Osteocyte (in vitro differentiated cells): ENCODE measurements around the gene CACNA2D3. TPM values are rescaled to one million over a fixed set of nuclear protein-coding genes. Genes with fewer than 3 reads are reported as not detected.

Experiments used
- DNase-seq: peaks from one replicate; pipeline ENCODE4 v3.0.0; 2021; ENCODE audit warnings: mixed read lengths; ENCODE audit not compliant: unreplicated experiment; ENCODE audit errors: extremely low spot score
- H3K27ac Mint-ChIP-seq: one replicate; pipeline ENCODE4 v1.8.0; 2021; ENCODE audit warnings: mild to moderate bottlenecking, mixed read lengths; ENCODE audit not compliant: unreplicated experiment
- H3K27me3 Mint-ChIP-seq: one replicate; pipeline ENCODE4 v1.8.0; 2021; ENCODE audit warnings: mixed read lengths; ENCODE audit not compliant: unreplicated experiment
- H3K36me3 Mint-ChIP-seq: one replicate; pipeline ENCODE4 v1.8.0; 2021; ENCODE audit warnings: mixed read lengths; ENCODE audit not compliant: unreplicated experiment
- H3K4me1 Mint-ChIP-seq: one replicate; pipeline ENCODE4 v1.8.0; 2021; ENCODE audit warnings: mixed read lengths; ENCODE audit not compliant: unreplicated experiment
- H3K4me3 Mint-ChIP-seq: one replicate; pipeline ENCODE4 v1.8.0; 2021; ENCODE audit warnings: mild to moderate bottlenecking, moderate library complexity, mixed read lengths; ENCODE audit not compliant: unreplicated experiment
- H3K9me3 Mint-ChIP-seq: one replicate; pipeline ENCODE4 v1.8.0; 2021; ENCODE audit warnings: mixed read lengths; ENCODE audit not compliant: unreplicated experiment
- CTCF ChIP-seq: fragments of 200-600 bp; sonication (generic); IDR thresholded peaks from 2 replicates; pipeline ENCODE4 v1.5.0; 2021; ENCODE audit warnings: antibody characterized with exemption, mild to moderate bottlenecking, moderate library complexity
- total RNA-seq: library from RNA; stranded (reverse); gene quantifications from 2 replicates; pipeline ENCODE4 v1.2.1, GENCODE V29; 2021

The CACNA2D3 gene
- total RNA-seq, 1 donor from 2014 or later = 0.46 TPM

GRCh38 chr3:54999159-54999558, 876.8 kb downstream of the CACNA2D3 start:
- Mint-ChIP-seq H3K4me1 (peaks cover 19% of the 10 kb centered on the region), H3K27me3 (no peaks in the 10 kb centered on the region), H3K36me3 (no peaks in the 10 kb centered on the region), H3K27ac (peak overlapping the region; percentile 66), H3K4me3 (no peak overlapping the region), H3K9me3 (no peaks in the 10 kb centered on the region)
- DNase-seq = no peak
- TF ChIP-seq CTCF = peak; percentile 60

- Mint-ChIP-seq H3K27me3 (no peaks in the 10 kb centered on the region), H3K4me1 (peaks cover 19% of the 10 kb centered on the region), H3K9me3 (no peaks in the 10 kb centered on the region), H3K36me3 (no peaks in the 10 kb centered on the region), H3K27ac (peak overlapping the region; percentile 66), H3K4me3 (no peak overlapping the region)
- no peak for TF ChIP-seq CTCF
- DNase-seq = no peak
Measured at GRCh38 chr3:54999811-55000210, 877.5 kb downstream of the CACNA2D3 start.

- Mint-ChIP-seq H3K4me3 (no peak overlapping the region), H3K27ac (peak overlapping the region; percentile 18), H3K9me3 (no peaks in the 10 kb centered on the region)
Measured at GRCh38 chr3:55000546-55000945, 878.2 kb downstream of the CACNA2D3 start.

GRCh38 chr3:55000953-55001352, 878.6 kb downstream of the CACNA2D3 start:
- Mint-ChIP-seq H3K36me3 (no peaks in the 10 kb centered on the region), H3K4me1 (peaks cover 19% of the 10 kb centered on the region), H3K27me3 (no peaks in the 10 kb centered on the region), H3K4me3 (no peak overlapping the region), H3K9me3 (no peaks in the 10 kb centered on the region), H3K27ac (peak overlapping the region; percentile 18)
- no peak for TF ChIP-seq CTCF
- no peak for DNase-seq

More at GRCh38 chr3:55000546-55000945, 878.2 kb downstream of the CACNA2D3 start:
- TF ChIP-seq CTCF = no peak
- Mint-ChIP-seq H3K36me3 (no peaks in the 10 kb centered on the region), H3K27me3 (no peaks in the 10 kb centered on the region), H3K4me1 (peaks cover 19% of the 10 kb centered on the region)
- no peak for DNase-seq

DNA sequence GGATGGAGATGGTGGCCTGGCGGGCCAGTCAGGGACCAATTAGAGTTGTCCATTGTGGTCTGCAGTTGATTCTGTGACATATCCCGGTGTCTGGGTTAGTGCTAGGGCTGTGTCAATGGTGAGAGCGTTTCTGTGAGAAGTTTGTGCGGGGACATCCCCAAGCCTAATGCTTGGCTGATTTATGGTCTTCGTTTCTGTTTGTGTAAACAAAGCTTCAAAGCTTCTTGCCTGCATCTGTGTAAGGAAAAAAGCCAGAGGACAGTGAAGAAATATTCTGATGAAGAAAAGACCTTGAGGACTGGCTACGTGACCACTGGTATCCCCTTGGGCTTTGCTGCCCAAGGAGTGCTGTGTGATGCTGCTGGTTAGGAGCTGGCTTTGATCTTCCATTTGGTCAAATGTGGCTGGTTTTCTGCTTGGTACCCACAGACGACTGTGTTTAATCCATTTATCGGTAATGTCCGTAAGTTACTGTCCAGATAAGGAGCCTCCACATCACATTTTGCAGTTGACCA, 880.1 kb downstream of the CACNA2D3 start:
- Mint-ChIP-seq H3K4me1 (peaks cover 19% of the 10 kb centered on the region), H3K36me3 (no peaks in the 10 kb centered on the region), H3K9me3 (no peaks in the 10 kb centered on the region), H3K27ac (no peak overlapping the region), H3K4me3 (no peak overlapping the region), H3K27me3 (no peaks in the 10 kb centered on the region)
- DNase-seq = no peak
- TF ChIP-seq CTCF = no peak
